ENCODE data around the gene MAL. TPM values are rescaled to one million over a fixed set of nuclear protein-coding genes. Genes with fewer than 3 reads are reported as not detected.

Gene MAL
- total and polyA plus RNA-seq, 2 of the 13 experiments (the other 11 are each of a cell fraction or from before 2014, with no cell fraction given): not detected

DNA sequence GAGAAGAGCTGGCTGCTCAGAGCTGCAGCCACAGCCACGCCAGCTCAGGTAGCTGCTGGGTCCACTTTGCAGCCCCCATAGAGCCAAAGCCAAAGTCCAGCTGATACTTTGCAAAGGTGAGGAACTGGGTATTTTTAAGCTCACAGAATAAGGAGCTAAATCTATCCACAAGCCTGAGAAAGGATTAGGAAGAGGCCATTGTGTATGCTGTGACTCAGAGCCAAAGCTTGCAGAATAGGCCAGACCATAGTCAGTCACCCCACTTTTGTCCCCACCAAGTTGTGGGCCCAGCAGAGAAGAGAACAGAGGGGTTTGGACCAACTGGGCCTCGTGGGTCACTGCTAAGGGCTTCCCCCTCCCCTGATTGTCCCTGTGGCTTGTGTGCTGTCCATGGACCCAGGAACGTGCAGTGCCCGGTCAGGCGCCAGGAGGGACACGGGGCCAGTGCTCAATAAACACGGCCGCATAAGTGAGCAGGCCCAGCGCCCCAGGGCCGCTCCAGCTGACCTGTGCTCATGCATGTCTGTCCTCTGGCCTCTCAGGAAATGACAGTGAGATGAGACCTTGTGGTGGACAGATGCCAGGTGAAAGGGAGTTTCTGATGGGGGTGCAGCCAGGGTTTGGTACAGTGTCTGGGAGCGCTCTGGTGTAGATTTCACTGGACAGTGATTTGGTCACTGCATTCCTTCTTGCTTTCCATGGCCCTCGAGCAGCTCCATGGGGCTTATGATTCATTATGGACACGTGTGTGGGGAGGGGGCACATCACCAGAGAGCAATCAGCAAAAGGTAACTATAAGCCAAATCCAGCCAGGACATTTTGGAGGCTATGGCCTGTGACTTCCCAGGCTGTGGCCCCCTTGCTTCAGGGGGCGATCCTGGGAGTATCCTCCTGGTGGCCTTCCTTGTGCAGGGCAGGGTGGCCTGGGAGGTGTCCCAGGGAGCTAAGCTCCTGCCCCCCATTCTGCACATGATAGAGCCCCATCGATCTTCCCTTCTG is 31.3 kb downstream of the MAL start (continued):
- TF ChIP-seq ZNF260 (CRISPR knock-in tag; IDR thresholded peaks at IDR 0.05; ENCODE audit: borderline replicate concordance, low read depth) (no peak), ZBTB8A (CRISPR knock-in tag; IDR thresholded peaks at IDR 0.05; ENCODE audit: borderline replicate concordance, low read depth) (no peak), SNAI1 (CRISPR knock-in tag; IDR thresholded peaks at IDR 0.05; ENCODE audit: borderline replicate concordance) (no peak), SRY (CRISPR knock-in tag; IDR thresholded peaks at IDR 0.05) (0 out of 2 replicates have a peak, but pooled peaks have one; percentile 35), KDM5A (IDR thresholded peaks at IDR 0.05; ENCODE audit: borderline replicate concordance, low read length) (no peak), FOSL2 (CRISPR knock-in tag; IDR thresholded peaks at IDR 0.05) (peak; percentile 23; the same call in 1 of the 2 replicates), SRF (IDR thresholded peaks at IDR 0.05; ENCODE audit: low read depth, low read length) (no peak), KMT2A (CRISPR knock-in tag; IDR thresholded peaks at IDR 0.05) (no peak)
- TF ChIP-seq, protein P1, sequence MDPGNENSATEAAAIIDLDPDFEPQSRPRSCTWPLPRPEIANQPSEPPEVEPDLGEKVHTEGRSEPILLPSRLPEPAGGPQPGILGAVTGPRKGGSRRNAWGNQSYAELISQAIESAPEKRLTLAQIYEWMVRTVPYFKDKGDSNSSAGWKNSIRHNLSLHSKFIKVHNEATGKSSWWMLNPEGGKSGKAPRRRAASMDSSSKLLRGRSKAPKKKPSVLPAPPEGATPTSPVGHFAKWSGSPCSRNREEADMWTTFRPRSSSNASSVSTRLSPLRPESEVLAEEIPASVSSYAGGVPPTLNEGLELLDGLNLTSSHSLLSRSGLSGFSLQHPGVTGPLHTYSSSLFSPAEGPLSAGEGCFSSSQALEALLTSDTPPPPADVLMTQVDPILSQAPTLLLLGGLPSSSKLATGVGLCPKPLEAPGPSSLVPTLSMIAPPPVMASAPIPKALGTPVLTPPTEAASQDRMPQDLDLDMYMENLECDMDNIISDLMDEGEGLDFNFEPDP (CRISPR knock-in tag; conservative IDR thresholded peaks at IDR 0.05): no peak
- TF ChIP-seq, protein P2, sequence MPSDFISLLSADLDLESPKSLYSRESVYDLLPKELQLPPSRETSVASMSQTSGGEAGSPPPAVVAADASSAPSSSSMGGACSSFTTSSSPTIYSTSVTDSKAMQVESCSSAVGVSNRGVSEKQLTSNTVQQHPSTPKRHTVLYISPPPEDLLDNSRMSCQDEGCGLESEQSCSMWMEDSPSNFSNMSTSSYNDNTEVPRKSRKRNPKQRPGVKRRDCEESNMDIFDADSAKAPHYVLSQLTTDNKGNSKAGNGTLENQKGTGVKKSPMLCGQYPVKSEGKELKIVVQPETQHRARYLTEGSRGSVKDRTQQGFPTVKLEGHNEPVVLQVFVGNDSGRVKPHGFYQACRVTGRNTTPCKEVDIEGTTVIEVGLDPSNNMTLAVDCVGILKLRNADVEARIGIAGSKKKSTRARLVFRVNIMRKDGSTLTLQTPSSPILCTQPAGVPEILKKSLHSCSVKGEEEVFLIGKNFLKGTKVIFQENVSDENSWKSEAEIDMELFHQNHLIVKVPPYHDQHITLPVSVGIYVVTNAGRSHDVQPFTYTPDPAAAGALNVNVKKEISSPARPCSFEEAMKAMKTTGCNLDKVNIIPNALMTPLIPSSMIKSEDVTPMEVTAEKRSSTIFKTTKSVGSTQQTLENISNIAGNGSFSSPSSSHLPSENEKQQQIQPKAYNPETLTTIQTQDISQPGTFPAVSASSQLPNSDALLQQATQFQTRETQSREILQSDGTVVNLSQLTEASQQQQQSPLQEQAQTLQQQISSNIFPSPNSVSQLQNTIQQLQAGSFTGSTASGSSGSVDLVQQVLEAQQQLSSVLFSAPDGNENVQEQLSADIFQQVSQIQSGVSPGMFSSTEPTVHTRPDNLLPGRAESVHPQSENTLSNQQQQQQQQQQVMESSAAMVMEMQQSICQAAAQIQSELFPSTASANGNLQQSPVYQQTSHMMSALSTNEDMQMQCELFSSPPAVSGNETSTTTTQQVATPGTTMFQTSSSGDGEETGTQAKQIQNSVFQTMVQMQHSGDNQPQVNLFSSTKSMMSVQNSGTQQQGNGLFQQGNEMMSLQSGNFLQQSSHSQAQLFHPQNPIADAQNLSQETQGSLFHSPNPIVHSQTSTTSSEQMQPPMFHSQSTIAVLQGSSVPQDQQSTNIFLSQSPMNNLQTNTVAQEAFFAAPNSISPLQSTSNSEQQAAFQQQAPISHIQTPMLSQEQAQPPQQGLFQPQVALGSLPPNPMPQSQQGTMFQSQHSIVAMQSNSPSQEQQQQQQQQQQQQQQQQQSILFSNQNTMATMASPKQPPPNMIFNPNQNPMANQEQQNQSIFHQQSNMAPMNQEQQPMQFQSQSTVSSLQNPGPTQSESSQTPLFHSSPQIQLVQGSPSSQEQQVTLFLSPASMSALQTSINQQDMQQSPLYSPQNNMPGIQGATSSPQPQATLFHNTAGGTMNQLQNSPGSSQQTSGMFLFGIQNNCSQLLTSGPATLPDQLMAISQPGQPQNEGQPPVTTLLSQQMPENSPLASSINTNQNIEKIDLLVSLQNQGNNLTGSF (CRISPR knock-in tag; IDR thresholded peaks at IDR 0.05): no peak
- TF ChIP-seq, protein P3, sequence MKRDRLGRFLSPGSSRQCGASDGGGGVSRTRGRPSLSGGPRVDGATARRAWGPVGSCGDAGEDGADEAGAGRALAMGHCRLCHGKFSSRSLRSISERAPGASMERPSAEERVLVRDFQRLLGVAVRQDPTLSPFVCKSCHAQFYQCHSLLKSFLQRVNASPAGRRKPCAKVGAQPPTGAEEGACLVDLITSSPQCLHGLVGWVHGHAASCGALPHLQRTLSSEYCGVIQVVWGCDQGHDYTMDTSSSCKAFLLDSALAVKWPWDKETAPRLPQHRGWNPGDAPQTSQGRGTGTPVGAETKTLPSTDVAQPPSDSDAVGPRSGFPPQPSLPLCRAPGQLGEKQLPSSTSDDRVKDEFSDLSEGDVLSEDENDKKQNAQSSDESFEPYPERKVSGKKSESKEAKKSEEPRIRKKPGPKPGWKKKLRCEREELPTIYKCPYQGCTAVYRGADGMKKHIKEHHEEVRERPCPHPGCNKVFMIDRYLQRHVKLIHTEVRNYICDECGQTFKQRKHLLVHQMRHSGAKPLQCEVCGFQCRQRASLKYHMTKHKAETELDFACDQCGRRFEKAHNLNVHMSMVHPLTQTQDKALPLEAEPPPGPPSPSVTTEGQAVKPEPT (CRISPR knock-in tag; IDR thresholded peaks at IDR 0.05; ENCODE audit: low read depth): no peak; the same call in 1 of the 2 replicates
- TF ChIP-seq, protein P4, sequence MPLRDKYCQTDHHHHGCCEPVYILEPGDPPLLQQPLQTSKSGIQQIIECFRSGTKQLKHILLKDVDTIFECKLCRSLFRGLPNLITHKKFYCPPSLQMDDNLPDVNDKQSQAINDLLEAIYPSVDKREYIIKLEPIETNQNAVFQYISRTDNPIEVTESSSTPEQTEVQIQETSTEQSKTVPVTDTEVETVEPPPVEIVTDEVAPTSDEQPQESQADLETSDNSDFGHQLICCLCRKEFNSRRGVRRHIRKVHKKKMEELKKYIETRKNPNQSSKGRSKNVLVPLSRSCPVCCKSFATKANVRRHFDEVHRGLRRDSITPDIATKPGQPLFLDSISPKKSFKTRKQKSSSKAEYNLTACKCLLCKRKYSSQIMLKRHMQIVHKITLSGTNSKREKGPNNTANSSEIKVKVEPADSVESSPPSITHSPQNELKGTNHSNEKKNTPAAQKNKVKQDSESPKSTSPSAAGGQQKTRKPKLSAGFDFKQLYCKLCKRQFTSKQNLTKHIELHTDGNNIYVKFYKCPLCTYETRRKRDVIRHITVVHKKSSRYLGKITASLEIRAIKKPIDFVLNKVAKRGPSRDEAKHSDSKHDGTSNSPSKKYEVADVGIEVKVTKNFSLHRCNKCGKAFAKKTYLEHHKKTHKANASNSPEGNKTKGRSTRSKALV (CRISPR knock-in tag; IDR thresholded peaks at IDR 0.05): peak; percentile 75; the same call in 1 of the 2 replicates
- TF ChIP-seq, protein P5, sequence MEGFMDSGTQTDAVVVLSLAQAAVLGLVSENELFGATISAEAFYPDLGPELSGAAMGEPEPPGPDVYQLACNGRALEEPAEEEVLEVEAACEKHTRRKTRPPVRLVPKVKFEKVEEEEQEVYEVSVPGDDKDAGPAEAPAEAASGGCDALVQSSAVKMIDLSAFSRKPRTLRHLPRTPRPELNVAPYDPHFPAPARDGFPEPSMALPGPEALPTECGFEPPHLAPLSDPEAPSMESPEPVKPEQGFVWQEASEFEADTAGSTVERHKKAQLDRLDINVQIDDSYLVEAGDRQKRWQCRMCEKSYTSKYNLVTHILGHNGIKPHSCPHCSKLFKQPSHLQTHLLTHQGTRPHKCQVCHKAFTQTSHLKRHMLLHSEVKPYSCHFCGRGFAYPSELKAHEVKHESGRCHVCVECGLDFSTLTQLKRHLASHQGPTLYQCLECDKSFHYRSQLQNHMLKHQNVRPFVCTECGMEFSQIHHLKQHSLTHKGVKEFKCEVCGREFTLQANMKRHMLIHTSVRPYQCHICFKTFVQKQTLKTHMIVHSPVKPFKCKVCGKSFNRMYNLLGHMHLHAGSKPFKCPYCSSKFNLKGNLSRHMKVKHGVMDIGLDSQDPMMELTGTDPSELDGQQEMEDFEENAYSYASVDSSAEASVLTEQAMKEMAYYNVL (CRISPR knock-in tag; IDR thresholded peaks at IDR 0.05; ENCODE audit: borderline replicate concordance): 0 out of 2 replicates have a peak, but pooled peaks have one; percentile 70

Measured in HepG2 (cell line).